Liver (tissue), 3 donors: ENCODE results near the gene RAB17.

Experiments used
- GABPA ChIP-seq, 2 donors: IDR thresholded peaks in 1 of 2; conservative IDR thresholded peaks in 1 of 2; 2 replicates each; pipeline ENCODE4 v1.6.1; 2016; ENCODE audit warnings: antibody characterized with exemption in 2 of 2, mild to moderate bottlenecking in 1 of 2, moderate library complexity in 1 of 2
- NR2F2 ChIP-seq: IDR thresholded peaks from 2 replicates; pipeline ENCODE4 v1.6.1; 2016; ENCODE audit warnings: antibody characterized with exemption
- TF ChIP-seq, protein P1 (sequence below): fragments of 150-350 bp; IDR thresholded peaks from 2 replicates; pipeline ENCODE4 v1.5.1; 2017; ENCODE audit warnings: improper control_type of control experiment, low read depth, low read length; ENCODE audit not compliant: missing input control
- TF ChIP-seq, protein P2 (sequence below): IDR thresholded peaks from 2 replicates; pipeline ENCODE4 v1.6.1; 2016; ENCODE audit warnings: antibody characterized with exemption, mild to moderate bottlenecking
- TF ChIP-seq, protein P3 (sequence below): IDR thresholded peaks from 2 replicates; pipeline ENCODE4 v1.6.1; 2016; ENCODE audit warnings: antibody characterized with exemption
- donor health status: healthy.
- donor health status: healthy.

DNA sequence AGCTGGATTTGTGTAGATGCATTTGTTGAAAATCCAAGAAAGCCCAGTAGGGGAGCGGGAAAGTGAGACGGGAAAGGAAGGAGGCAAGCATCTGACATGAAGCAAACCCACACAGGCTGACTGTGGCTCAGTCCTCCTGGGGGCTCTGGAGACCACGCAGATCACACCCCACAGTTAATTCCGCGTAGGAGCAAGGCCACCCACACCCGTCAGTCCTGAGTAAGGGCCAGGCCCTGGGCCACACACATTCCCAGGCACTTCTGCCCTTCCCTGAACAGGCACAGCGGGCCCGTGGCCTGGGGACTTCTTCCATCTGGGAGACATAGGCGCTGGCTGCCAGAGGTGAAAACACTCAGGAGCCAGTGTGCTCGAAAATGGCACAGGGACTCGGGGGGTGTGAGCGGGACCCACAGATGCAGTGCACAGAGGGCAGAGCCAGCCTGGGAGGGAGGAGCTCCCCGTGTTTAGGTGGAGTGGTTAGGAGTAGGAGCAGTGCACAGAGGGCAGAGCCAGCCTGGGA, 43.6 kb downstream of the RAB17 start:
- TF ChIP-seq, protein P1, sequence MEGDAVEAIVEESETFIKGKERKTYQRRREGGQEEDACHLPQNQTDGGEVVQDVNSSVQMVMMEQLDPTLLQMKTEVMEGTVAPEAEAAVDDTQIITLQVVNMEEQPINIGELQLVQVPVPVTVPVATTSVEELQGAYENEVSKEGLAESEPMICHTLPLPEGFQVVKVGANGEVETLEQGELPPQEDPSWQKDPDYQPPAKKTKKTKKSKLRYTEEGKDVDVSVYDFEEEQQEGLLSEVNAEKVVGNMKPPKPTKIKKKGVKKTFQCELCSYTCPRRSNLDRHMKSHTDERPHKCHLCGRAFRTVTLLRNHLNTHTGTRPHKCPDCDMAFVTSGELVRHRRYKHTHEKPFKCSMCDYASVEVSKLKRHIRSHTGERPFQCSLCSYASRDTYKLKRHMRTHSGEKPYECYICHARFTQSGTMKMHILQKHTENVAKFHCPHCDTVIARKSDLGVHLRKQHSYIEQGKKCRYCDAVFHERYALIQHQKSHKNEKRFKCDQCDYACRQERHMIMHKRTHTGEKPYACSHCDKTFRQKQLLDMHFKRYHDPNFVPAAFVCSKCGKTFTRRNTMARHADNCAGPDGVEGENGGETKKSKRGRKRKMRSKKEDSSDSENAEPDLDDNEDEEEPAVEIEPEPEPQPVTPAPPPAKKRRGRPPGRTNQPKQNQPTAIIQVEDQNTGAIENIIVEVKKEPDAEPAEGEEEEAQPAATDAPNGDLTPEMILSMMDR, result no peak
- TF ChIP-seq, protein P2, sequence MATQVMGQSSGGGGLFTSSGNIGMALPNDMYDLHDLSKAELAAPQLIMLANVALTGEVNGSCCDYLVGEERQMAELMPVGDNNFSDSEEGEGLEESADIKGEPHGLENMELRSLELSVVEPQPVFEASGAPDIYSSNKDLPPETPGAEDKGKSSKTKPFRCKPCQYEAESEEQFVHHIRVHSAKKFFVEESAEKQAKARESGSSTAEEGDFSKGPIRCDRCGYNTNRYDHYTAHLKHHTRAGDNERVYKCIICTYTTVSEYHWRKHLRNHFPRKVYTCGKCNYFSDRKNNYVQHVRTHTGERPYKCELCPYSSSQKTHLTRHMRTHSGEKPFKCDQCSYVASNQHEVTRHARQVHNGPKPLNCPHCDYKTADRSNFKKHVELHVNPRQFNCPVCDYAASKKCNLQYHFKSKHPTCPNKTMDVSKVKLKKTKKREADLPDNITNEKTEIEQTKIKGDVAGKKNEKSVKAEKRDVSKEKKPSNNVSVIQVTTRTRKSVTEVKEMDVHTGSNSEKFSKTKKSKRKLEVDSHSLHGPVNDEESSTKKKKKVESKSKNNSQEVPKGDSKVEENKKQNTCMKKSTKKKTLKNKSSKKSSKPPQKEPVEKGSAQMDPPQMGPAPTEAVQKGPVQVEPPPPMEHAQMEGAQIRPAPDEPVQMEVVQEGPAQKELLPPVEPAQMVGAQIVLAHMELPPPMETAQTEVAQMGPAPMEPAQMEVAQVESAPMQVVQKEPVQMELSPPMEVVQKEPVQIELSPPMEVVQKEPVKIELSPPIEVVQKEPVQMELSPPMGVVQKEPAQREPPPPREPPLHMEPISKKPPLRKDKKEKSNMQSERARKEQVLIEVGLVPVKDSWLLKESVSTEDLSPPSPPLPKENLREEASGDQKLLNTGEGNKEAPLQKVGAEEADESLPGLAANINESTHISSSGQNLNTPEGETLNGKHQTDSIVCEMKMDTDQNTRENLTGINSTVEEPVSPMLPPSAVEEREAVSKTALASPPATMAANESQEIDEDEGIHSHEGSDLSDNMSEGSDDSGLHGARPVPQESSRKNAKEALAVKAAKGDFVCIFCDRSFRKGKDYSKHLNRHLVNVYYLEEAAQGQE, result no peak
- TF ChIP-seq GABPA (IDR thresholded peaks at IDR 0.05 in 1 of 2, conservative IDR thresholded peaks at IDR 0.05 in 1 of 2), result no peak
- no peak for TF ChIP-seq NR2F2
- TF ChIP-seq, protein P3, sequence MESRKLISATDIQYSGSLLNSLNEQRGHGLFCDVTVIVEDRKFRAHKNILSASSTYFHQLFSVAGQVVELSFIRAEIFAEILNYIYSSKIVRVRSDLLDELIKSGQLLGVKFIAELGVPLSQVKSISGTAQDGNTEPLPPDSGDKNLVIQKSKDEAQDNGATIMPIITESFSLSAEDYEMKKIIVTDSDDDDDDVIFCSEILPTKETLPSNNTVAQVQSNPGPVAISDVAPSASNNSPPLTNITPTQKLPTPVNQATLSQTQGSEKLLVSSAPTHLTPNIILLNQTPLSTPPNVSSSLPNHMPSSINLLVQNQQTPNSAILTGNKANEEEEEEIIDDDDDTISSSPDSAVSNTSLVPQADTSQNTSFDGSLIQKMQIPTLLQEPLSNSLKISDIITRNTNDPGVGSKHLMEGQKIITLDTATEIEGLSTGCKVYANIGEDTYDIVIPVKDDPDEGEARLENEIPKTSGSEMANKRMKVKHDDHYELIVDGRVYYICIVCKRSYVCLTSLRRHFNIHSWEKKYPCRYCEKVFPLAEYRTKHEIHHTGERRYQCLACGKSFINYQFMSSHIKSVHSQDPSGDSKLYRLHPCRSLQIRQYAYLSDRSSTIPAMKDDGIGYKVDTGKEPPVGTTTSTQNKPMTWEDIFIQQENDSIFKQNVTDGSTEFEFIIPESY, result no peak
